ENCODE results near the gene CTBP2. TPM values are rescaled to one million over a fixed set of nuclear protein-coding genes. Genes with fewer than 3 reads are reported as not detected.

The CTBP2 gene
- total RNA-seq, 1 donor from 2014 or later, result 55.2 TPM

- H3K79me2 ChIP-seq (ENCODE audit: low read depth), result peaks cover 39% of the 10 kb centered on the region
- H3K4me1 Mint-ChIP-seq, result peaks cover 31% of the 10 kb centered on the region
- H3F3A ChIP-seq (ENCODE audit: low read depth), result peaks cover 10% of the 10 kb centered on the region
- H3K27me3 ChIP-seq, result no peaks in the 10 kb centered on the region
- H3K4me2 ChIP-seq, result no peak overlapping the region
- no peak for DNase-seq (ENCODE audit: low spot score)
- H3K27ac Mint-ChIP-seq, result peak overlapping the region; percentile 98
- TF ChIP-seq EZH2 (IDR thresholded peaks at IDR 0.05), result no peak
- TF ChIP-seq EZH2phosphoT487 (IDR thresholded peaks at IDR 0.05), result no peak
- TF ChIP-seq CTCF (IDR thresholded peaks at IDR 0.05), result no peak
- peaks cover 70% of the 10 kb centered on the region for H4K20me1 ChIP-seq (ENCODE audit: low read depth)
- peaks cover 2% of the 10 kb centered on the region for H3K27me3 Mint-ChIP-seq (ENCODE audit: insufficient read depth, low read depth)
- H3K4me3 Mint-ChIP-seq, result no peak overlapping the region
- H3K36me3 Mint-ChIP-seq, result peaks cover 13% of the 10 kb centered on the region
- no peak overlapping the region for H3K4me3 ChIP-seq
- H3K27ac ChIP-seq, result peak overlapping the region; percentile 66
- peaks cover 22% of the 10 kb centered on the region for H3K4me1 ChIP-seq
- H3K36me3 ChIP-seq, result no peaks in the 10 kb centered on the region
- H3K9me3 Mint-ChIP-seq, result no peaks in the 10 kb centered on the region
- H3K9ac ChIP-seq, result no peak overlapping the region
- no peak overlapping the region for H2AFZ ChIP-seq (replicated peaks)
- no peaks in the 10 kb centered on the region for H3K9me3 ChIP-seq (ENCODE audit: low read depth)
Observed at GRCh38 chr10:125001313-125002046, 158.9 kb downstream of the CTBP2 start.

- H3K36me3 Mint-ChIP-seq, result peaks cover 14% of the 10 kb centered on the region
- Histone ChIP-seq H3K4me1 (peaks cover 22% of the 10 kb centered on the region), H2AFZ (replicated peaks) (no peak overlapping the region), H3K79me2 (ENCODE audit: low read depth) (peaks cover 30% of the 10 kb centered on the region), H3K27ac (peak overlapping the region; percentile 66), H3F3A (ENCODE audit: low read depth) (peaks cover 10% of the 10 kb centered on the region), H3K4me2 (no peak overlapping the region), H3K27me3 (no peaks in the 10 kb centered on the region), H4K20me1 (ENCODE audit: low read depth) (peaks cover 62% of the 10 kb centered on the region), H3K36me3 (no peaks in the 10 kb centered on the region), H3K4me3 (no peak overlapping the region), H3K9me3 (ENCODE audit: low read depth) (no peaks in the 10 kb centered on the region), H3K9ac (no peak overlapping the region)
- DNase-seq (ENCODE audit: low spot score), result peak; percentile 76
- peak overlapping the region; percentile 98 for H3K27ac Mint-ChIP-seq
- no peak for TF ChIP-seq EZH2 (IDR thresholded peaks at IDR 0.05)
- TF ChIP-seq EZH2phosphoT487 (IDR thresholded peaks at IDR 0.05), result no peak
- peak; percentile 44 for TF ChIP-seq CTCF (IDR thresholded peaks at IDR 0.05)
- H3K27me3 Mint-ChIP-seq (ENCODE audit: insufficient read depth, low read depth), result peaks cover 2% of the 10 kb centered on the region
- H3K4me3 Mint-ChIP-seq, result no peak overlapping the region
- H3K4me1 Mint-ChIP-seq, result peaks cover 28% of the 10 kb centered on the region
- no peaks in the 10 kb centered on the region for H3K9me3 Mint-ChIP-seq
Observed at GRCh38 chr10:125000366-125001312, 159.7 kb downstream of the CTBP2 start.

GRCh38 chr10:124999433-125000365 lies 160.7 kb downstream of the CTBP2 start:
- Histone ChIP-seq H3F3A (ENCODE audit: low read depth) (peaks cover 10% of the 10 kb centered on the region), H2AFZ (replicated peaks) (no peak overlapping the region), H3K9ac (no peak overlapping the region), H4K20me1 (ENCODE audit: low read depth) (peaks cover 53% of the 10 kb centered on the region), H3K79me2 (ENCODE audit: low read depth) (peaks cover 21% of the 10 kb centered on the region), H3K27me3 (no peaks in the 10 kb centered on the region), H3K36me3 (no peaks in the 10 kb centered on the region), H3K27ac (no peak overlapping the region), H3K9me3 (ENCODE audit: low read depth) (no peaks in the 10 kb centered on the region), H3K4me3 (no peak overlapping the region), H3K4me1 (peaks cover 15% of the 10 kb centered on the region), H3K4me2 (no peak overlapping the region)
- H3K9me3 Mint-ChIP-seq, result no peaks in the 10 kb centered on the region
- peaks cover 28% of the 10 kb centered on the region for H3K4me1 Mint-ChIP-seq
- peaks cover 2% of the 10 kb centered on the region for H3K27me3 Mint-ChIP-seq (ENCODE audit: insufficient read depth, low read depth)
- H3K27ac Mint-ChIP-seq, result no peak overlapping the region
- DNase-seq (ENCODE audit: low spot score), result no peak
- no peak overlapping the region for H3K4me3 Mint-ChIP-seq
- peaks cover 16% of the 10 kb centered on the region for H3K36me3 Mint-ChIP-seq
- no peak for TF ChIP-seq CTCF (IDR thresholded peaks at IDR 0.05)
- TF ChIP-seq EZH2phosphoT487 (IDR thresholded peaks at IDR 0.05), result no peak
- no peak for TF ChIP-seq EZH2 (IDR thresholded peaks at IDR 0.05)

Data from neural progenitor cell (in vitro differentiated cells).